ENCODE data around the gene ZNF397.

GRCh38 chr18:35296060-35296459, 55.2 kb downstream of the ZNF397 start:
- TF ChIP-seq CTCF (IDR thresholded peaks at IDR 0.05) (no peak), POLR2A (IDR thresholded peaks at IDR 0.05) (no peak)
